Body of pancreas (tissue), 4 donors: ENCODE data around the gene TOX2.

Experiments used
- CTCF ChIP-seq, 7 experiments: fragments of 450-650 bp in 4 of 7; fragments of 200-600 bp in 3 of 7; sonication (generic) in 3 of 7; IDR thresholded peaks; one replicate each; pipeline ENCODE4 v1.5.1; 2016 to 2019; ENCODE audit warnings: antibody characterized with exemption in 7 of 7
- POLR2A ChIP-seq, 3 donors: fragments of 450-650 bp; IDR thresholded peaks; one replicate each; pipeline ENCODE4 v1.6.1; 2016; ENCODE audit warnings: antibody characterized with exemption in 3 of 3, mild to moderate bottlenecking in 2 of 3

GRCh38 chr20:44104798-44105517 is 190.3 kb downstream of the TOX2 start:
- TF ChIP-seq CTCF (IDR thresholded peaks at IDR 0.05) (no peak), POLR2A (IDR thresholded peaks at IDR 0.05) (no peak)
